Vagina (tissue), 2 donors: Measurements from ENCODE around the gene NIF3L1. TPM values are rescaled to one million over a fixed set of nuclear protein-coding genes. Genes with fewer than 3 reads are reported as not detected.

ENCODE experiments used
- DNase-seq, 2 donors: peaks; one replicate each; pipeline ENCODE4 v3.0.0-alpha.2; 2017; ENCODE audit errors: extremely low spot score in 2 of 2
- H3K27ac ChIP-seq: fragments of 200-600 bp; sonication (generic); one replicate; pipeline ENCODE4 v1.5.1; 2019
- H3K27me3 ChIP-seq: fragments of 200-600 bp; sonication (generic); one replicate; pipeline ENCODE4 v1.5.1; 2019
- H3K36me3 ChIP-seq, 2 donors: fragments of 200-600 bp; sonication (generic); one replicate each; pipeline ENCODE4 v1.5.1; 2017 to 2019
- H3K4me1 ChIP-seq: fragments of 200-600 bp; sonication (generic); one replicate; pipeline ENCODE4 v1.5.1; 2019
- H3K4me3 ChIP-seq, 2 donors: fragments of 200-600 bp; sonication (generic); 1 replicate in 1 of 2; 2 replicates in 1 of 2; pipeline ENCODE4 v1.5.1; 2016 to 2019
- H3K9me3 ChIP-seq: fragments of 200-600 bp; sonication (generic); one replicate; pipeline ENCODE4 v1.5.1; 2019
- POLR2A ChIP-seq, 2 donors: fragments of 450-650 bp; IDR thresholded peaks; one replicate each; pipeline ENCODE4 v1.6.1; 2017; ENCODE audit warnings: antibody characterized with exemption in 2 of 2, mild to moderate bottlenecking in 2 of 2, moderate library complexity in 2 of 2
- POLR2AphosphoS5 ChIP-seq, 2 donors: sonication (generic); formaldehyde crosslinking; IDR thresholded peaks; one replicate each; pipeline ENCODE4 v1.9.0; 2017; ENCODE audit warnings: antibody characterized with exemption in 2 of 2, mild to moderate bottlenecking in 2 of 2, low read depth in 1 of 2; ENCODE audit not compliant: insufficient read depth in 1 of 2
- intact Hi-C: fragments of 100-400 bp; cut with DNase I; formaldehyde crosslinking; loops from one replicate; pipeline ENCODE4 v1.15.1; 2023
- total RNA-seq: library from RNA; depleted of rRNA; stranded (reverse); fragments of >200 nt; gene quantifications from one replicate; pipeline ENCODE4 v1.2.3, GENCODE V29; 2016
- TF ChIP-seq, protein P1 (sequence below), 3 experiments: fragments of 450-650 bp in 2 of 3; fragments of 200-600 bp in 1 of 3; sonication (generic) in 1 of 3; IDR thresholded peaks; one replicate each; pipeline ENCODE4 v1.5.1; 2017 to 2019; ENCODE audit warnings: antibody characterized with exemption in 3 of 3, mild to moderate bottlenecking in 2 of 3, moderate library complexity in 2 of 3

Gene NIF3L1
- total RNA-seq, 1 donor from 2014 or later = 18.7 TPM

DNA sequence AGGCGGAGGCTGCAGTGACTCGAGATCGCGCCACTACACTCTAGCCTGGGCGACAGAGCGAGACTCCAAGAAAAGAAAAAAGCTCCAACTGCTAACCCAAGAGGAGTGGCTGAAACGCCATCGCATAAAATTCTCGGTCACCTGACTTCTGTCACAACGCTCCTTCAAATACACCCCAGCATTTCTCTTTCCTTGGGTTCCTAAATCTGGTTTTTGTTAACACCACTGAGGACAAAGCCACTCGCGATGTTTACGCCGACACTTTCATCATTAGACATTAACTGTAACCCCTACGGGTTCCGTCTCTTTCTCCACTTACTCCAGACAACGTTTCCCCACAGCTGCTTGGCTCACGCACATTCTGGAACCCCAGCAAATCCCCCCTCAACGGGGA lies 25.4 kb upstream of the NIF3L1 start:
- peak overlapping the region; percentile 60 to 100 for H3K4me3 ChIP-seq
- TF ChIP-seq, protein P1, sequence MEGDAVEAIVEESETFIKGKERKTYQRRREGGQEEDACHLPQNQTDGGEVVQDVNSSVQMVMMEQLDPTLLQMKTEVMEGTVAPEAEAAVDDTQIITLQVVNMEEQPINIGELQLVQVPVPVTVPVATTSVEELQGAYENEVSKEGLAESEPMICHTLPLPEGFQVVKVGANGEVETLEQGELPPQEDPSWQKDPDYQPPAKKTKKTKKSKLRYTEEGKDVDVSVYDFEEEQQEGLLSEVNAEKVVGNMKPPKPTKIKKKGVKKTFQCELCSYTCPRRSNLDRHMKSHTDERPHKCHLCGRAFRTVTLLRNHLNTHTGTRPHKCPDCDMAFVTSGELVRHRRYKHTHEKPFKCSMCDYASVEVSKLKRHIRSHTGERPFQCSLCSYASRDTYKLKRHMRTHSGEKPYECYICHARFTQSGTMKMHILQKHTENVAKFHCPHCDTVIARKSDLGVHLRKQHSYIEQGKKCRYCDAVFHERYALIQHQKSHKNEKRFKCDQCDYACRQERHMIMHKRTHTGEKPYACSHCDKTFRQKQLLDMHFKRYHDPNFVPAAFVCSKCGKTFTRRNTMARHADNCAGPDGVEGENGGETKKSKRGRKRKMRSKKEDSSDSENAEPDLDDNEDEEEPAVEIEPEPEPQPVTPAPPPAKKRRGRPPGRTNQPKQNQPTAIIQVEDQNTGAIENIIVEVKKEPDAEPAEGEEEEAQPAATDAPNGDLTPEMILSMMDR (IDR thresholded peaks at IDR 0.05) = no peak
- TF ChIP-seq POLR2A (IDR thresholded peaks at IDR 0.05) (no peak), POLR2AphosphoS5 (IDR thresholded peaks at IDR 0.05; ENCODE audit: insufficient read depth in 1 of 2, low read depth in 1 of 2) (no peak)
- no peaks in the 10 kb centered on the region for H3K9me3 ChIP-seq
- H3K27me3 ChIP-seq = no peaks in the 10 kb centered on the region
- intact Hi-C loops = loop anchor here (5.0 kb wide), 1 partner anchor 51 kb away; the partner anchor contains the start of gene BZW1
- H3K27ac ChIP-seq = peak overlapping the region; percentile 100
- peaks cover 61% of the 10 kb centered on the region for H3K4me1 ChIP-seq
- no peak for DNase-seq
- peaks cover 0 to 16% of the 10 kb centered on the region in 2 donors for H3K36me3 ChIP-seq

DNA sequence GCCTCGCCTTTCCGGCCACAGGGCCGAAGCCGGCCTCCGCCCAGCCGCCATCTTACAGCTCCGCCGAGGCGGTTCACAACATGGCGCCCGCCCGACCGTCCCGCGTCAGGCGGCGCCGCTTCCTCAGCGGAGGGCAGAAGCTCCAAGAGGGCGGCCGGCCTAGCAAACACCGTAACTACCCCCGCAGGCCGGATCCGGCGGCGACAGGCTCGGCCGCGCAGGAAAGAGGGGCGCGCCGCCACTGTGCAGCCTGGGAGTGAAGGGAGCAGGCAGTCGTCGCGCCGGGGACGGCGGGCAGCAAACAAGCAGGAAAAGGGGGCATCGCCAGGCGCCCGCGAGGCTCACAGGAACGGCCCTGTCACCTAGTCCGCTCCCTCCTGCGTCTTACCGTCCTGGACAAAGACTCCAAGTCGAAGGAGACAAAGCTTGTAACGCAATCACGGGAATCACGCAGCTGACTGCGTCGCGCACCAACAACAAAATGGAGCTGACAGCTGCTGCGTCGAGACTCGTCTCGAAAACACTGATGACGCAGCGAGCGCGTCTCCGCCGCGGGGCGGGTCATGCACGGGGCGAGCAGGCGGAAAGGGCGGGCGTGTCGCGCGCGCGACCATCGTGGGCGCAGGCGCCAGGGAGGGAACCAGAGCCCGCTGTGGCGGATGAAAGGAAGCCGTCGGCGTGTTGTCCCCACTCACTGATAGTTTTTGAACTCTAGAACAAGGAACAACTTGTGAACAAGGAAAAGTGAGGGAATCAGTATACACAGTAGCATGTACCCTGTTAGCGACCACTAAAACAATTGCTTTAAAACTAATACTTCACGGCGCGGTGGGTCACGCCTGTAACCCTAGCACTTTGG lies 24.8 kb upstream of the NIF3L1 start, which contains the start of gene CLK1:
CLK1 (minus strand) TSS at position 483 of the 859 bp plus-strand sequence. CDS start 2,796 bp downstream, outside the sequence.
- Histone ChIP-seq H3K36me3 (peaks cover 0 to 9% of the 10 kb centered on the region in 2 donors), H3K9me3 (no peaks in the 10 kb centered on the region), H3K27me3 (no peaks in the 10 kb centered on the region), H3K4me3 (peak within 1 kb of the TSS; percentile 60 to 100), H3K4me1 (peaks cover 55% of the 10 kb centered on the region), H3K27ac (peak within 1 kb of the TSS; percentile 100)
- intact Hi-C loops = loop anchor here (5.0 kb wide), 1 partner anchor 52 kb away; the partner anchor contains the start of gene BZW1
- TF ChIP-seq POLR2AphosphoS5 (IDR thresholded peaks at IDR 0.05; ENCODE audit: insufficient read depth in 1 of 2, low read depth in 1 of 2) (peak; percentile 98 to 100), POLR2A (IDR thresholded peaks at IDR 0.05) (peak; percentile 94 to 99)
- TF ChIP-seq, protein P1 (IDR thresholded peaks at IDR 0.05) = peak in 1 of 3 experiments; percentile 16
- peak in 1 of 2 donors; percentile 98 for DNase-seq

DNA sequence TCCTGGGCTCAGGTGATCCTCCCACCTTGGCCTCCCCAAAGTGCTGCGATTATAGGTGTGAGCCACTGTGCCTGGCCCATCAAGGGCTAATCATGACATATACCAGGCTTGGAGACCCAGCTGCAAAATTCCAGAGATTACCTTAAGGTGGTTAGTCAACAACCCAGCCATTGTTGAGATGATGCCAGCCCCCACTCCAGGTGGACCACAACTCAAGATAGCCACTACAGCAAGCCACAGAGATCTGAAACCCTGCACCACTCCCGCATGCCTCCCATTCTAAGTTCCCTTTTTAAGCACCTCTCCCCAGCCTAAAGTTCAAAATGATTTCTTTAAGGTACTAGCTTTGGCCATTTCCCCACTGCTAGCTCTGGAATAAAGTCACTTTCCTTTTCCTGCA lies 20.2 kb upstream of the NIF3L1 start:
- intact Hi-C loops = no loop called here

DNA sequence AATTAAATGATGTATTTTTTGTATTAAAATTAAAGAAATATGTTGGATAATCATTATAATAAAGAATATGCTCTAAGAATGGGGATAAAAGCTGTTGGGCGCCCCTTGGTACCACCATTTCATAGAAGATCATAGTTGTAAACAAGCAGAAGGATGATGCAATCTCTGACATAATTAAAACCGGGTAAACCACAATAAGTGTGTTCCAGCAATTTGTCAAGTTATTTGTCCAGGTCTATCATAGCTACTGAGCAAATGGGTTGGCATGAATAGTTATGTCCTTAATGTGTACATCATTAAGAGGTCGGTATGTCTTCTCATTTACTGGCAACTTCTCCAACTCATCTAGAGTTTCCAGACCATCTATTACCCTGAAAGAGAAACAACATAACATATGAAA lies 18.0 kb upstream of the NIF3L1 start:
- Histone ChIP-seq H3K9me3 (no peaks in the 10 kb centered on the region), H3K27ac (no peak overlapping the region), H3K27me3 (no peaks in the 10 kb centered on the region), H3K4me1 (peaks cover 15% of the 10 kb centered on the region), H3K36me3 (peaks cover 0 to 25% of the 10 kb centered on the region in 2 donors), H3K4me3 (no peak overlapping the region)
- DNase-seq = no peak
- intact Hi-C loops = no loop called here
- TF ChIP-seq, protein P1 (IDR thresholded peaks at IDR 0.05) = no peak
- TF ChIP-seq POLR2AphosphoS5 (IDR thresholded peaks at IDR 0.05; ENCODE audit: insufficient read depth in 1 of 2, low read depth in 1 of 2) (no peak), POLR2A (IDR thresholded peaks at IDR 0.05) (no peak)

More for the DNA sequence above, 20.2 kb upstream of the NIF3L1 start:
- no peak overlapping the region for H3K27ac ChIP-seq
- no peaks in the 10 kb centered on the region for H3K9me3 ChIP-seq
- no peak for DNase-seq
- no peak overlapping the region for H3K4me3 ChIP-seq
- peaks cover 28% of the 10 kb centered on the region for H3K4me1 ChIP-seq
- TF ChIP-seq, protein P1 (IDR thresholded peaks at IDR 0.05) = no peak
- TF ChIP-seq POLR2A (IDR thresholded peaks at IDR 0.05) = no peak
- peaks cover 0 to 5% of the 10 kb centered on the region in 2 donors for H3K36me3 ChIP-seq
- H3K27me3 ChIP-seq = no peaks in the 10 kb centered on the region

DNA sequence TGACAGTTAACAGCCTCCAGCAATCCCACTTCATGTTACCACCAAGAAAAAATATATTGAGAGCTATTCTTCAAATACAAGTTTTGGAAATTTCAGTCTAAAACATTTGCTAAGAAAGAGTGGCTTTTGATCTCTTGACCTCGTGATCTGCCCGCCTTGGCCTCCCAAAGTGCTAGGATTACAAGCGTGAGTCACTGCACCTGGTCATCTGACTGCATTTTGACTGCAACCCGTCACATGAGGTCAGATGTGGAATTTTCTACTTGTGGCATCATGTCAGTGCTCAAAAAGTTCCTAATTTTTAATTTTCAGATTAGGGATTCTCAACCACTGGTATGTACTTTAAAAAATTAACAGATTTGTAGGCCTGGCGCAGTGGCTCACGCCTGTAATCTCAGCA lies 15.6 kb upstream of the NIF3L1 start:
- Histone ChIP-seq H3K9me3 (no peaks in the 10 kb centered on the region), H3K27ac (no peak overlapping the region), H3K4me1 (no peaks in the 10 kb centered on the region), H3K27me3 (no peaks in the 10 kb centered on the region), H3K36me3 (peaks cover 0 to 35% of the 10 kb centered on the region in 2 donors), H3K4me3 (no peak overlapping the region)
- TF ChIP-seq, protein P1 (IDR thresholded peaks at IDR 0.05) = no peak
- TF ChIP-seq POLR2A (IDR thresholded peaks at IDR 0.05) (no peak), POLR2AphosphoS5 (IDR thresholded peaks at IDR 0.05; ENCODE audit: insufficient read depth in 1 of 2, low read depth in 1 of 2) (no peak)
- intact Hi-C loops = no loop called here
- no peak for DNase-seq
